ENCODE data around the gene ATG7.

DNA sequence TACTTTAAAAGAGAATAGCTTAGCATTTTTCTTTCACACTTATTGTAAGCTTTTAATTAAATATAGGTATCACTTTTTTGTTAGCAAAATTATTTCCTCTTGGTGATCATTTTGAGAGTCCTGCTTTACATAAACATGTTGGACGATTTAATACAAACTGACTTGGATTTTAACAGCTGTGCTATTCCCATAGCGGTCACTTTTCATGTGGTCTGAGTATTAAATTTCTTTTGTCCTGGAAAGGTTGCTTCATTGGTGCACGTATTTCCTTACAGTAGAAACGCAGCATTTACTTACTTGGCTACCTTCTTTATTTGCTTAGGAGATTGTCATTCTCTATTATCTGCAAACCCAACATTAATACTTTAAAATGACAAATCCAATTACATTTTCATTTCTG is 109.4 kb downstream of the ATG7 start:
- TF ChIP-seq HOXA7 (CRISPR knock-in tag; IDR thresholded peaks at IDR 0.05), result no peak
- TF ChIP-seq CHD4 (IDR thresholded peaks at IDR 0.05; ENCODE audit: borderline replicate concordance), result no peak
- no peak for TF ChIP-seq RCOR1 (IDR thresholded peaks at IDR 0.05; ENCODE audit: low read depth, low read length)
- TF ChIP-seq BHLHE40 (IDR thresholded peaks at IDR 0.05; ENCODE audit: low read depth, low read length), result no peak
- TF ChIP-seq FOSL2 (IDR thresholded peaks at IDR 0.05), result no peak
- TF ChIP-seq FOSL2 (CRISPR knock-in tag; IDR thresholded peaks at IDR 0.05), result no peak
- TF ChIP-seq CTCF (IDR thresholded peaks at IDR 0.05), result no peak
- no peak for TF ChIP-seq HOXB13 (CRISPR knock-in tag; IDR thresholded peaks at IDR 0.05; ENCODE audit: low read depth)
- TF ChIP-seq, protein P1, sequence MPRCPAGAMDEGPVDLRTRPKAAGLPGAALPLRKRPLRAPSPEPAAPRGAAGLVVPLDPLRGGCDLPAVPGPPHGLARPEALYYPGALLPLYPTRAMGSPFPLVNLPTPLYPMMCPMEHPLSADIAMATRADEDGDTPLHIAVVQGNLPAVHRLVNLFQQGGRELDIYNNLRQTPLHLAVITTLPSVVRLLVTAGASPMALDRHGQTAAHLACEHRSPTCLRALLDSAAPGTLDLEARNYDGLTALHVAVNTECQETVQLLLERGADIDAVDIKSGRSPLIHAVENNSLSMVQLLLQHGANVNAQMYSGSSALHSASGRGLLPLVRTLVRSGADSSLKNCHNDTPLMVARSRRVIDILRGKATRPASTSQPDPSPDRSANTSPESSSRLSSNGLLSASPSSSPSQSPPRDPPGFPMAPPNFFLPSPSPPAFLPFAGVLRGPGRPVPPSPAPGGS (IDR thresholded peaks at IDR 0.05), result no peak
- TF ChIP-seq NFE2L2 (conservative IDR thresholded peaks at IDR 0.05; ENCODE audit: low read length), result no peak

Measured in A549 (cell line).